ENCODE results near the gene NAA50. TPM values are rescaled to one million over a fixed set of nuclear protein-coding genes. Genes with fewer than 3 reads are reported as not detected.

Gene NAA50
- total RNA-seq, 1 donor from 2014 or later = 42.5 TPM

DNA sequence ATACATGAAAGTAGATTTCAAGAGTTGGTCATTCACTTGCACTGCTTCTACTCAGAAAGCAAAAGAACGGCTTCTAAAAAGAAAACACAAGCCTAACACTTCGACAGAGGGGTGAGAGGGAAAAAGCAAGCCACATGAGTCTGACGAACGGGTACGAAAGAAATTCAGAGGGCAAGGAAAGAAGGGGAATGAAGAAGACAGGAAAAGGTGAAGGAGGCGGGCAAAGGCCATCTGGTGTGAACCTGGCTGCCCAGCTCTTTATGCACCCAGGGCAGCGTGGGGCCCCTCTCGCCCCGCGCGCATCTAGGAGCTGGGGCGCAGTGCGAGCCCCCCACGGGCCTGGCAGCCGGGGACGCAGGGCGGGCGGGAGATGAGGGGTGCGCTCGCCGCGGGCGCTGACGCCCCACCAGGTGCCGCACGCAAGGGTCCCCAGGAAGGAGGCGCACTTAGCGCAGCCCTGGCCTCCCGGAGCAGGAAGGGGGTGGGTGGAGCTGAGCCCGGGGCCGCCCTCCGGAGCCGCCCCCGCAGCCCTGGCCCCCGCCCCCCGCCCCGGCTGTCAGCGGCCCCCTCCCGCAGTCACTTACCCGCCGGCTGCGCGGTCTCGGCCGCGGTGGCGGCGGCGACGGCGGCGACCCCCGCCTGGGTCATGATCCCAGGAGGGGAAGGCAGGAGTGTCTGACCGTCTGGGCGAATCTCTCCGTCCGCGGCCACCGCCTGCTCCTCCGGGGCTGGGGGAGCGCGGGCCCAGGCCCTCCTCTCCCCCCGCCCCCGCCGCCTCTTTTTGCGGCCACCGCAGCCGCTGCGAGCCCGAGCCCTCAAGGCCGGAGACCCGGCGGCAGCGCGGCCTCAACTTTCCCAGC lies 50.0 kb downstream of the NAA50 start, which contains the start of gene USF3:
Gene USF3, minus strand, starts transcription at position 857 of the 860 bp plus-strand sequence. CDS start 21,764 bp downstream, outside the sequence.
- TF ChIP-seq, protein P1, sequence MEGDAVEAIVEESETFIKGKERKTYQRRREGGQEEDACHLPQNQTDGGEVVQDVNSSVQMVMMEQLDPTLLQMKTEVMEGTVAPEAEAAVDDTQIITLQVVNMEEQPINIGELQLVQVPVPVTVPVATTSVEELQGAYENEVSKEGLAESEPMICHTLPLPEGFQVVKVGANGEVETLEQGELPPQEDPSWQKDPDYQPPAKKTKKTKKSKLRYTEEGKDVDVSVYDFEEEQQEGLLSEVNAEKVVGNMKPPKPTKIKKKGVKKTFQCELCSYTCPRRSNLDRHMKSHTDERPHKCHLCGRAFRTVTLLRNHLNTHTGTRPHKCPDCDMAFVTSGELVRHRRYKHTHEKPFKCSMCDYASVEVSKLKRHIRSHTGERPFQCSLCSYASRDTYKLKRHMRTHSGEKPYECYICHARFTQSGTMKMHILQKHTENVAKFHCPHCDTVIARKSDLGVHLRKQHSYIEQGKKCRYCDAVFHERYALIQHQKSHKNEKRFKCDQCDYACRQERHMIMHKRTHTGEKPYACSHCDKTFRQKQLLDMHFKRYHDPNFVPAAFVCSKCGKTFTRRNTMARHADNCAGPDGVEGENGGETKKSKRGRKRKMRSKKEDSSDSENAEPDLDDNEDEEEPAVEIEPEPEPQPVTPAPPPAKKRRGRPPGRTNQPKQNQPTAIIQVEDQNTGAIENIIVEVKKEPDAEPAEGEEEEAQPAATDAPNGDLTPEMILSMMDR (IDR thresholded peaks at IDR 0.05; ENCODE audit: partially characterized antibody, unreplicated experiment) = no peak
- Mint-ChIP-seq H3K4me3 (ENCODE audit: unreplicated experiment) (peak within 1 kb of the TSS; percentile 100), H3K27me3 (ENCODE audit: unreplicated experiment) (peaks cover 2% of the 10 kb centered on the region), H3K4me1 (ENCODE audit: low read depth, unreplicated experiment) (peaks cover 8% of the 10 kb centered on the region), H3K9me3 (ENCODE audit: unreplicated experiment) (peaks cover 3% of the 10 kb centered on the region), H3K36me3 (ENCODE audit: unreplicated experiment) (no peaks in the 10 kb centered on the region), H3K27ac (ENCODE audit: unreplicated experiment) (peak within 1 kb of the TSS; percentile 99)
- peak; percentile 70 for DNase-seq

DNA sequence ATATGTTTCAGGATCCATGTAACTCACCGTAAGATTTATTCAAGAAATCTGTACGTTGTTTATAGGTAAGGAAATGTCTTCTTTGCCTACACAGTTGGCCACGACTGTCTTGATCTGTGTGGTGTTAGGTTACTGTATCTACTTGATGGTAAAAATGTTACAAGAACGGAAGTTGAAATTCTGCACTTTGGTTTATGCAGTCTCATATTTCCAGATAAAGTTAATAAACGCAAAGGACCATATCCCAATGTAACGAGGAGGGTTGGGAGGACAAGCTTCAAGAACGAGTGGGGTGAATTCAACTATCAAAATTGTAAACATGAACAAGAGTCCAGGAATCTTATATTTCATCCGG lies 50.6 kb downstream of the NAA50 start:
- Mint-ChIP-seq H3K27ac (ENCODE audit: unreplicated experiment) (peak overlapping the region; percentile 99), H3K9me3 (ENCODE audit: unreplicated experiment) (peaks cover 3% of the 10 kb centered on the region), H3K36me3 (ENCODE audit: unreplicated experiment) (no peaks in the 10 kb centered on the region), H3K4me3 (ENCODE audit: unreplicated experiment) (peak overlapping the region; percentile 100), H3K4me1 (ENCODE audit: low read depth, unreplicated experiment) (peaks cover 8% of the 10 kb centered on the region), H3K27me3 (ENCODE audit: unreplicated experiment) (peaks cover 2% of the 10 kb centered on the region)
- TF ChIP-seq, protein P1 (IDR thresholded peaks at IDR 0.05; ENCODE audit: partially characterized antibody, unreplicated experiment) = no peak
- DNase-seq = no peak

DNA sequence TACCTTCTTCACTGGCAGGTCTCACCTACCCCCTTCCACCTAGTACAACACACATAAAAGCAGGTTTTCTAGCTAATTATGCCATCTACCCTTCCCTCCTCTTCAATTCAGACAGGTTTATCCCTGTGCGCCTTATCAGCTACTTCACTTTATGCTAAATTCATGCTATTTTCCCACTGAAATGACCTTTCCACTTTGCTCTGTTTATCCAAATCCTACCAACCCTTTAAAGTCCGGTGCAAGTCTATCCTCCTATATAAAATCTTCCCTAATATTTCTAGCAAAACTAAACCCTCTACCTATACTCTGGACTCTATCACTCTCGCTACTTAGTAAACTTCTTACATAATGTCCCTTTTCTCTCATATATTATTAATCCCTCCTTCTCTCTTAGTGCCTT lies 55.6 kb downstream of the NAA50 start:
- peaks cover 5% of the 10 kb centered on the region for H3K36me3 Mint-ChIP-seq (ENCODE audit: unreplicated experiment)
- H3K27ac Mint-ChIP-seq (ENCODE audit: unreplicated experiment) = no peak overlapping the region
- no peaks in the 10 kb centered on the region for H3K9me3 Mint-ChIP-seq (ENCODE audit: unreplicated experiment)
- H3K27me3 Mint-ChIP-seq (ENCODE audit: unreplicated experiment) = no peaks in the 10 kb centered on the region
- H3K4me1 Mint-ChIP-seq (ENCODE audit: low read depth, unreplicated experiment) = peaks cover 5% of the 10 kb centered on the region
- no peak overlapping the region for H3K4me3 Mint-ChIP-seq (ENCODE audit: unreplicated experiment)
- TF ChIP-seq, protein P1 (IDR thresholded peaks at IDR 0.05; ENCODE audit: partially characterized antibody, unreplicated experiment) = no peak
- DNase-seq = no peak

DNA sequence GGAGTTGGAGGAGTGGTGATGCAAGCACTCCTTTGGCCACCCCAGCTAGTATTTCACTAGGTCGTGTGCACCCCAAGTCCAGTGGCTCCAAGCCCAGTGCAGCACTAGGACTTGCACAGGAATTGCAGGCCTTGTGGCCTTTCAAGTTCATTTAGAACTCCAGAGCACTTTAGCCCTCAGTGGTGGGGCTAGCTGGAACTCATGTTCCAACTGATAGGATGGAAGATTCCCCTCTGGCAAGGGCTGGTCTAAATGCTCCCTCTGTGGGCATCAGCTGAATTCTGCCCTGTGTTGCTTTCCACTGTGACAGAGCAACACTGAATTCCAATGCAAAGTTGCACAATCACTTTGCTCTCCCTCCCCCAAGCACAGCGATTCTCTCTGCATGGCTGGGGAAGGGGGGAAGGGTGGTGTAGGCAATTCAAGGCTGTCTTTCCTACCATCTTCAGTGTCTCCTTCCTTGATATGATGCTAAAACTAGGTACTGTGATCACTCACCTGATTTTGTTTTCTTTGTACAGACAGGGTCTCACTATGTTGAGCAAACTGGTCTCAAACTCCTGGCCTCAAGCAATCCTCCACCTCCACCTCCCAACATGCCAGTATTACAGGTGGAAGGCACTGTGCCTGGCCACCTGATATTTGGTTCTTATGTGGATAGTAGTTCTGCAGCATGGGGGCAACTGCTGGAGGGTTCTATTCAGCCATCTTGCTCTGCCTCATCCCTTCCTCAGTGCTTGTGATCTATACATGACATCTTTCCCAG lies 59.9 kb downstream of the NAA50 start:
- Mint-ChIP-seq H3K27me3 (ENCODE audit: unreplicated experiment) (no peaks in the 10 kb centered on the region), H3K4me3 (ENCODE audit: unreplicated experiment) (no peak overlapping the region), H3K9me3 (ENCODE audit: unreplicated experiment) (no peaks in the 10 kb centered on the region), H3K4me1 (ENCODE audit: low read depth, unreplicated experiment) (no peaks in the 10 kb centered on the region), H3K27ac (ENCODE audit: unreplicated experiment) (no peak overlapping the region), H3K36me3 (ENCODE audit: unreplicated experiment) (peaks cover 25% of the 10 kb centered on the region)
- TF ChIP-seq, protein P1 (IDR thresholded peaks at IDR 0.05; ENCODE audit: partially characterized antibody, unreplicated experiment) = no peak
- DNase-seq = no peak
